Measurements from ENCODE around the gene ANKS3.

The ANKS3 gene

DNA sequence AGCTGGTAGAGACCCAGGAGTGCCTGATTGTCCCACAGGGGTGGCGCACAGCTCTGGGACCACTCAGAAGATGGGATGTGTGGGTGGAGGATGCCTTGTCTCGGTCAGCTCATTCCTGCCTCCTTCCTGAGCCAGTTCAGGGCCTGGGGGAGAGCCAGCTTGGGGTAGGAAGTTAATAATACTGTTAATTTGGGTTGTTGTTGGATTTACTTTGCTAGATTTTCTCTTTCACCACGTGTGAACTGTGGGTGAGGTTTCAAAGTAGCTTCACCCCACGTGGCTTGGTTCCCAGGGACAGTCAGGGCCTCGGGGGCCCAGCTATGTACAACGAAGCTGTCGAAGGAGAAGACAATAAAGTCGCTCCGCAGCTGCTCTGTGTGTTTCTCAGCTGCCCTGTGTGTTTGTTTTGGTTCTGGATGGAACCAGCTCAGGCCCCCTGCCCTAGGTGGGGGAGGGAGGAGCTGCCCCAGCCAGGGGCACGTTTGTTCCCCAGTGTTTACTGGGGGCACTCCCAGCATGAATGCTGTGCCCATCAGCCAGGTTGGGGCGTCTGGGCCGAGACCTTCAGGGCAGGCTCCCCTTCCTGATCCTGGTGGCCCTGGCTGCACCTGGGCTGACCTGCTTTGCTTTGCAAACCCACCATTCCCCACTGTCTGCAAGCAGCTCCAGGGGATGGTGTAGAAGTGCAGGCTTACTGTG lies 38.4 kb downstream of the ANKS3 start:
- no peak for DNase-seq

DNA sequence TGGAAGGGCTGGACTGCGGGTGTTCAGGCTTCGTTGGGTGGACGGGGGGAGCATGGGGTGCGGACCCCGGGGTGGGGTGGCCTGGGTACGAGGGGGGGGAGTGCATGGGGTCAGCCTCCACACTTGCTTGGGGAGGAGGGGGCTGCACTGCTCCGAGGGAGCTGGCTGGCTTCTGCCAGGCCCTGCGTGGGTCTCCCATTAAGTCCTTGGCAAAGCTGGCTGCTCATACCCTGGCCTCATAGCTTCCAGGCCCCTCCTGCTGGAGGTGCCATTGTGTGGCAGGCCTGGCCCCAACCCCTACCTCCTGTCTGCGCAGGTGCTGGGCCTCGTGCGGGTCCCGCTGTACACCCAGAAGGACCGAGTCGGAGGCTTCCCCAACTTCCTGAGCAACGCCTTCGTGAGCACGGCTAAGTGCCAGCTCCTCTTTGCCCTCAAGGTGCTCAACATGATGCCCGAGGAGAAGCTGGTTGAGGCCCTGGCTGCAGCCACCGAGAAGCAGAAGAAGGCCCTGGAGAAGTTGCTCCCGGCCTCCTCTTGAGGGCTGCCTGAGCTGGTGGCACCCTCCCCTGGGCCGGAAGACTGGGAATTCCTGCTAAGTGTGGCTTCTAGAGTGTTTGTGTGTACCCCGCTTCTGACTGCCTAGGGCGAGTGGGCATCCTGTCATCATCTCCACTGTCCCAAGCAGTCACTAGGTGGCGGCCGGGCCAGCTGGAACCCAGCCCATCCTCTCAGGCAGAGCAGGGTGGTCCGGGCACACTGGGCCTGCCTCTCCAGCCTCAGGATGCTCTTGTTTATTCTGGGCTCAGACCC lies 39.2 kb downstream of the ANKS3 start:
- no peak for DNase-seq

DNA sequence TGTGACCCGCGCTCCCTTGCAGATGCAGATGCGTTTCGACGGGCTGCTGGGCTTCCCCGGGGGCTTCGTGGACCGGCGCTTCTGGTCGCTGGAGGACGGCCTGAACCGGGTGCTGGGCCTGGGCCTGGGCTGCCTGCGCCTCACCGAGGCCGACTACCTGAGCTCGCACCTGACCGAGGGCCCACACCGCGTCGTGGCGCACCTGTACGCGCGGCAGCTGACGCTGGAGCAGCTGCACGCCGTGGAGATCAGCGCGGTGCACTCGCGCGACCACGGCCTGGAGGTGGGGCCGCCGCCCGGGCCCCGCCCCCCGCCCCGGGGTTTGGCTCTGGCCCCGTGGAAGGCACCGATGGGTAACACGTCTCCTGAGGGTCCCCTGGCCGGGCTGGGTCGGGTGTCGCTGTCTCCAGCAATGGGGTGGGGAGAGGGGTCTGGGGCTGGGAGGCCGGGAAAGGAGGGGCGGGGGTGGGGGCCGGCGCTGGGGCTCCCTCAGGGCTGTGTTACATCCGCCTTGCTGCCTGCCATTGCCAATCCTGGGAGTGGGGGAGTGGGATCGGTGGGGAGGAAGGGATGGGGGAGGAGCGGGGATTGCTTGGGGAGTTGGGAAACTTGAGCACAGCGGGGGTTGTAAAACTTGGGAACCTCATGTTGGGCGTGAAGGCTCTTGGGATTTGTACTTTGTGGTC lies 40.0 kb downstream of the ANKS3 start:
- DNase-seq: peak; percentile 57

DNA sequence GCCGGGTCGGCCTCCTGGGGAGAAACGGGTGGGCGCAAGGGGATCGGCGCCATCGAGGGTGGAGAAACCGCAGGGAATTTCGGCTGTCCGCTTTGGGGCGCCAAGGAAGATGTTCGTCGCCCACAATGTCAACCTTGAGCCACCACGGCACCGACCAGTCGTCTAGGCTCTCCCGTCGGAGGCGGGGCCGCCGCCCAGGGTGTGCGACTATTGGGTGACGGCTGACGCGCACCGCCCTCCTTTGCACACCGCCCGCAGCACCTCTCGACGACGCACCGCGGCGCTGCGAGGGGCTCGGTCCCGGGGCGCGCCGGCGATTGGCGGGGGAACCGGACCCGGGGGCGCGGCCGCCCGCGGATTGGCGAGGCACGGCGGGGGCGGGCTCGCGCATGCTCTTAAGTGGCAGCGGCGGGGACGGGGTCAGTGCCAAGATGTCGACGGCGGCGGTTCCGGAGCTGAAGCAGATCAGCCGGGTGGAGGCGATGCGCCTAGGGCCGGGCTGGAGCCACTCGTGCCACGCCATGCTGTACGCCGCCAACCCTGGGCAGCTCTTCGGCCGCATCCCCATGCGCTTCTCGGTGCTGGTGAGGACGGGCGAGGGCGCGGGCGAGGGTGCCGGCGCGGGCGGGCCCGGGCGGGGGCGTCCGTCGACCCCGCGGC lies 40.6 kb downstream of the ANKS3 start, which contains the start of gene NUDT16L1:
NUDT16L1 (plus strand) TSS at position 267 of the 660 bp plus-strand sequence; CDS start at position 432, 165 bp downstream.
- DNase-seq: peak; percentile 97

DNA sequence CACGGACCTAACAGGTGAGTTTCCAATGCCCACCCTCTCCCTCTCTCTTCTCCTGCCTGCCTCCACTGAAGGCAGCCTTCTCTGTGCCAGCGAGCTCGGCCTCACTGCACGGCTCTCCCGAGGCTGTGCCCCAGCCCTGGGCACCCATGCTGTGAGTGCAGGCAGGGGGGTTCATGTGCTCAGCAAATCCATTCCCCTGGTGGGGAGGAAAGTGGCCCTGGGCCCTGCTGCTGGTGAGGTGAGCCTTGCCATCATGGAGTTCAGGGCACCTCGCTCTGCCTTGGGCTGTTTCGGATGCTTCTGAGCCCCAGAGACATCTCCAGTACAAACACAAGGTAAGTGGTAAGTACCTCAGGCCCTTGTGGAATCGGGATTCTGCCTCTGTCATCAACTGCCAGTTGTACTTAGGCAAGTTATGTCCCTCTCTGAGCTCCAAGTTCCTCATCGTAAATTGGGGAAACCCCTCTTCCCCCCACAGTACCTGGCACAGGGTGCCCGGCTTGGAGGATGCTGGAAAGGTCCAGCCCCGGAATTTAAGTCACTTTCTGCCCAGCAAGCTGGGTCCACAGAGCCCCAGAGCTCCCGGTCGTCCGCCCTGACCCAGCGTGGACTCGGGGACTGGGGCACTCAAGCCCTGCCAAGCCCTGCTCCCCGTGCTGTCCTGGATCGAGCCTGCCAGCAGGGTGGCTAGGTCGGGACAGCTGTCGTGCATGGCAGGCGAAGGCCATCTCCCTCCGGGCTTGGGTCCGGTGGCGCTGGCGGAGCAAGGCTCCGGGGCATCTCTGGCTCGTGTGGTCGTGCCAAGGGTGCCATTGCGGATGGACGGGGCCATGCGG lies 41.4 kb downstream of the ANKS3 start:
- DNase-seq: peak; percentile 14

DNA sequence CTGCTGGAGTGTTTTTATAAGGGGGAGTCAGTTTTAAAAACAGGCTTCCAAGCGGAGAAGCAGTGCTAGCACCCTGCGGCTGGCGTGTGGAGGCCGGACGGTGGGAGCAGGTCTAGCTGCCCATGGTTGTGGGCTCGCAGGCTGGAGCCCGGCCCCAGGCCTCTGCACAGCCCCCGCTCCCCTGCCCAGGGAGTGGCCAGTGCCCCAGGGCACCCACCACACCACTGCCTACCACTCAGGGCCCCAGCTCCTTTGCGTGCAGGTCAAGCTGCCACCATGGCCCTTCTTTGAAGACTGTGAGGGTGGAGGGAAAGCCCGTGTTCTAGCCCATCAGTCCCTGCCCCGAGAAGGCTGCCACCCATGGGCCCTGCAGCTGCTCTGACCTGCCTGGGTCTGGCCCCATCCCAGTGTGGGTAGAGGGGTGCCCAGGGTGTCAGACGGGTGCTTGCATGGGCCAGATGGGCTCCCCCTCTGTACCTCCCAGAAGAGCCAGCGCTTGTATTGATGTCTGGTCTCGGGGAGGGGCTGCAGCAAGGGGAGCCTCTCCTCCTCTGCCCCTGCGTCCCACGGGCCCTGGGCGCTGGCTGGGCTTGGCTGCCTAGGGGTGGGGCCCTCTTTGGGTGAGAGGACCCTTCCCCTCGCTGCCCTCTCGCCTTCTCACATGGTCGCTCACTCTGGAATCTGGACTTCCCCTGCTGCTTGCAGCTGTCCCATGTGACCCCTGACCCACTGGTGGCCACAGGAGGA lies 42.2 kb downstream of the ANKS3 start:
- DNase-seq: no peak

DNA sequence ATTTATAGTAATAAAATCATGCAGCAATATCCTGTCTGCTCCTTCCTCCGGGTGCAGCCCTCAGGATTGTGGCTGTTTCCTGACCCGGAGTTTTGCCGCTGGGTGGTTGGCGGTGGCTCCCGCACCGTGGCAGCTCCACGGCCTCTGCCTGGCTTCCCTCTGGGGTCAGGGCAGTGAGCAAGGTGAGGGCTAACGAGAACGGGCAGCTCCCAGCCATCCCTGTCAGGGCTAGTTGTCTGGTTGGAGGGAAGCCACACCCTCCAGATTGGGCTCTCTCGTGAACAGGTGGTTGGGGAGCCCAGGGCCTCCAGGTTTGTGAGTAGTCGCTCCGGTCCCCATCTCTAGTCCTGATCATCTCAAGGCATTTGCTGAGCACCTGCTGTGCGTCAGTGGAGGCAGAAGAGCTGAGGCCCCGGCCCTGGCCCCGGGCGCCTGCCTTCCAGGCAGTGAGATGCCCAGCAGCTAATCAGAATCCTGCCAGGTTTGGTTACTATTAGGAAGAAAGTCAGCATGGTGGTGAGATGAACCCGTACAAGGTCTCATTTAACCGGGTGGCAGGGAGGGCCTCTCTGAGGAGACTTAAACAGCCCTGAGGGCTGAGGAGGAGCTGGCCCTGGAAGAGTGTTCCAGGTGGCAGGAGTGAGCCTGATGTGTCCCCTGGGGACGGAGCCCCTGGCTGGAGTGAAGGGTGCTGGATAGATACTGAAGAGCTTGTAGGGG lies 43.0 kb downstream of the ANKS3 start:
- no peak for DNase-seq

DNA sequence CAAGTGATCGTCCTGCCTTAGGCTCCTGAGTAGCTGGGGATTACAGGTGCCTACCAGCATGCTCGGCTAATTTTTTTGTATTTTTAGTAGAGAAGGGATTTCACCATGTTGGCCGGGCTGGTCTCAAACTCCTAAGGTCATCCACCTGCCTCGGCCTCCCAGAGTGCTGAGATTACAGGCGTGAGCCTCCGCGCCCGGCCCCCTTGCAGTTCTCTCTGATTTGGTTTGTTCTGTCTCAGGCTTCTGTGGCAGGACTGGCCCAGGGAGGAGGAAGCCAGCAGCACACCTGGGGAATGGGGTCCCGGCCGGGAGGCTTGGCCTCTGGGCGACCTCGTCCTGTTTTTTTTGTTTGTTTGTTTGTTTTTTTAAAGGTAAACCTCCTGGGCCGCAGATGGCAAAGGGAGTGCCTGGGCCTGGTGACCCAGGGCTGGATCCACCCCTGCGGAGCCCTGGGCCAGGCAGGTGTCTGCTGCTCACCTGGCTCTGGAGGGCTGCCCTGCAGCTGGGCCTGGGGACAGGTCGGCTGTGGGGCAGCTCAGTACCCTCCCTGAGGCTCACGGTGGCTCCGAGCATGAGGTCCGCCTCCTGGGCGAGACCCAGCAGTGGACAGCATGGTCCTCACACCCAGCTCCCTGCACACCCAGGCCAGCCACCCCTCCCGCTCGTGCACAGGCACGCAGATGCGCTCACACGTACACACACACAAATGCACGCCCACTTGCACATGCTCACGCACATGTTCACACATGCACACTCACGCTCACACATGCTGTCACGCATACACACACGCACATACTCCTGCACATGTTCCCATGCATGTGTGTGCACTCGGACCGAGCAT lies 44.0 kb downstream of the ANKS3 start:
- DNase-seq: no peak

DNA sequence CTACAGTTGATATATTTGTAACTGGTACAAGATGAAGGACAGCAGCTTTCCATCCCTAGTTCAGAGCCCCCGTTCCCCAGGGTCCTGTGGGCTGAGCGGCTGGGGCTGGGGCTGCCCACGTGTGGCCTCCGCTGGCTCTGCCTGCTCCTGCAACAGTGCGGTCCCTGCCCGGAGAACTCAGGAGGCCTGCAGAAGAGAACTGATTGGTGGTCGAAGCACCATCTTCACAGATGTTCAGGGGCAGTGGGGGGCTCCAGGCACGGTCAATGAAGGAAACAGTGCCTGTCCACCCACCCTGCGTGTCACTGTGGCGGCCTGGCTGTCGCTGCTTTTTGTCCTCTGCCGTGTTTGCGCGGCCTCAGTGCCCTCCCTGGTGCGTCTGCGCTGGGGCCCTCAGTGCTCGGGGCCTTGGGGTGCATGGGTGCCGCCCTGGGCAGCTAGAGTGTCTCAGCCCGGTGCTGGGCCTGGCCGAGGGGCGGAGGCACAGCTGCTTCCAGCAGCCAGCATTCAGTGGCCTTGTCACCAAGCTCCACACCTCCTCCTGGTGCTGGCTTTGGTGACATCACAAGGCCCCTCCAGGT lies 44.9 kb downstream of the ANKS3 start:
- no peak for DNase-seq

DNA sequence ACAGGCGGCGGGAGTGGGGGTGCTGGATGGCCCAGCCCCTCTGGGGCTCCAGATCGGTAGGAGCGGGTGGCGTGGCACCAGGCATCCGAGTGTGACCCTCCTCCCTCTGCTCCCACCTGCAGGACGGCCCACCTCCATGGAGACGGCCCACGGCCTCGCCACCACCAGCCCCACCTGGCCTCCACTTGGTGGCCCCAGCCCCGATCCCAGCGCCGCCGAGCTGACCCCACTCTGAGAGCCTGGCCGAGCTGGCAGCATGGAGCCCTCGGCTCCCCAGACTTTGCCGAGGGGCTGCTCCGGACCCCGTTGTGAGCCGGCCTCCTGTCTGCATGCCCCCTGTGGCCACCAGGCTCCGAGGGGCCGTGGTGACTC lies 45.4 kb downstream of the ANKS3 start:
- DNase-seq: no peak

DNA sequence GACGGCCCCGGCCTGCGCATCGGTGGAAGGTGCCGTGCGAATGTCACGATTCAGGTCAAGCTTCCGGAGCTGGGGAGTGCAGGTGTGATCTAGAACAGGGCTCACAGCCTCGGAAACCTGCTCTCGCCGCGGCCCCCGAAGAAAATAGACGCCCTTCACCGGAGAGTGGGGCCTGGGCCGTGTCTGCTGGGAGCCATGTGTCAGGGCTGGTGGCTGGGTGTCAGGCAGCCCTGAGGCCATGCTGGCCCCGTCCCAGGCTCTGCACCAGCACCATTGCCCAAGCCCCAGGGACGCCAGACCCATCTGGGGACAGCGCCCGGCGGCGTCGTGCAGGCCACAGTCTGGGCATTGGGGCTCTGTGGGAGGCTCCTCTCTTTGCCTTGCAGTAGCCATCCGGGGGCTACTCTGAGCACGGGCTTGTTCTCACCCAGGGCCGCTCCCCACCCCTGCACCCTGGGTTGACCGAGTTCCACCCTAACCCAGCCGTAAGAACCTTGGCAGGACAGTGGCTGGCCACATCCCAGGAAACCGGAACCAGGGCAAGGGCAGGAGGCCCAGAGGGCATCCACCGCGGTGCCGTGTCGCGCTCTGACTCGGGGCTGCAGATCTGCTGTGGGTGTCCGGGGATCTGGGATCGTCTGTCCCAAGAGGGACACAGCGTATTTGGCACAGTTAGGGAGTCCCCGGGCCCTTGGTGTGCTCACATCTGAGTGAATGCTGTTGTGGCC lies 46.0 kb downstream of the ANKS3 start:
- DNase-seq: no peak

DNA sequence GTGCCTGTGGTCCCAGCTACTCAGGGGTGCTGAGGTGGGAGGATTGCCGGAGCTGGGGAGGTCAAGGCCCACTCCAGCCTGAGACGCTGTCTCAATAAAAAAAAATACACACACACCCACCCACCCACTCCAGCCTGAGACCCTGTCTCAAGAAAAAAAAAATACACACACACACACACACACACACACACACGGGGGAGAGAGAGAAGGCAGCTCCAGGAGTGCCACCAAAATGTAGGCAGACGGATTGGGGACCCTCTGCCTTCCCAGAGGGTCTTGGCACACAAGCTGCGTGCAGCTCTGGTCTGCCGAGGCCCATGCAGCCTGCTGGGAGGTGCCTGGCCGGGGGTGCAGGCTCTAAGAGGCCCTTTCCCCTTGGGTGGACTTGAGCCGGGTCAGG lies 46.7 kb downstream of the ANKS3 start:
- DNase-seq: no peak

DNA sequence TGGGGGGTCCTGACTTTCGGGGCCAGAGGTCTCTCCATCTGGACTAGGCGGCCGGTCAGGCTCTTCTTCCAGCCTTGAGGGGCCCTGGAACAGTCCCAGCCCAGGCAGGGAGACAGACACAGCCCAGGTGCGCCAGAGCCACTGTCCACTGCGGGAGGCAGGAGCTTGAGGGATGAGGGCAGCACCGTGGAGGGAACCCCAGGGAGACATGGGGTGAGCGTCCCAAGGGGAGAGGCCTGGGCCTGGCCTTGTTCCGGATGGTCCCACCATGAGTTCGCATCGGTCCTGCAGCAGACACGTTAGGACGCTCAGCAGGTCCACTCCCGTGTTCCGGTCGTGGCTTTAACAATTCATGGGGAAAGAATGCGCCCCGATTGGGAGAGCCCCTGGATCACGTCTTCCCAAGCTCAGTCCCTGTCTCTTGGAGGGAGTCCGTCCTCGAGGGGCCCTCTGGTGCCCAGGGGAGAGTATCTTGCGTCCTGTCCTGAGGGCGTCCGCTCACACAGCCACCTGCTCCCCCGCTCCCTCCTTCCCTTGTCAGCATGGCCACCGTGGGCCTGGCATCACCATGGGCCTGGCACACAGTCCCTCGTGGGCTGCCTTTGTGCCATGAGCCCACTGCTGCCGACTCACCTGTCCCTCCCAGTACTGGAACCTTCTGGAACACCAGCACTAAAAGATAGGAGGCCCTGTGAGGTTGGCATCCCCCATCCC lies 47.4 kb downstream of the ANKS3 start:
- DNase-seq: no peak

DNA sequence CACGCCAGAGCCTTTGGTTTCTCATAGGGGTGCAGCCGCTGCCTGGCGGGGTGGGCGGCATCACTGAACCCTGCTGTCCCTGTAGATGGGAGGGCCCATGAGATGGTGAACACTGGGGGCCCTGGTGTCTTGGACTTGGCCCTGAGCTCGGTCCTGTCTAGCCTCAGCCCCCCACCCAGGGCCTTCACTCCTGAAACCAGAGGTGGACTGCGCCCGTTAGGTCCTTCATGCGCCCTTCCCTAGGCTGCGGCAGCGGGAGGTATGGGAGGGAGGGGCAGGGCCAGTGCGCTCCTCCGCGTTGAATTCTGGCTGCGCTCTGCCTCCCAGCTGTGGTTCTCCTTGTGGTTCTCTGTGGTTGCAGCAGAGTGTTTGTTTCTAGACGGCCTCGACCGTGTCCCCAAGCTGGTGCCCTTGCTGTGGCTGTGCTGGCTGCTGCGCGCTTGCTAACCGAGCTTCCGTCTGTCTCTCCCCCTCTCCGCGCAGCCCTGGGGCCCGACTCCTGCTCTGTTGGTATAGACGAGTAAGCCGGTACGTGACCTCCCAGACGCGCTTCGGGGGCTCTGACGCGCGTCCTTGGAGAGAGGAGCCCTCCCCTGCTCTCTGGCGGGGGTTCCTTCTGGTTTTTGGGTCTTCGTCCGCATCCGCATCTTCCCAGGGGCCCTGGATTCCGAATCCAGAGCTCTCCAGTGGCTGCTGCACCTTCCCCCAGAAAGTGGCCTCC lies 48.1 kb downstream of the ANKS3 start:
- no peak for DNase-seq

DNA sequence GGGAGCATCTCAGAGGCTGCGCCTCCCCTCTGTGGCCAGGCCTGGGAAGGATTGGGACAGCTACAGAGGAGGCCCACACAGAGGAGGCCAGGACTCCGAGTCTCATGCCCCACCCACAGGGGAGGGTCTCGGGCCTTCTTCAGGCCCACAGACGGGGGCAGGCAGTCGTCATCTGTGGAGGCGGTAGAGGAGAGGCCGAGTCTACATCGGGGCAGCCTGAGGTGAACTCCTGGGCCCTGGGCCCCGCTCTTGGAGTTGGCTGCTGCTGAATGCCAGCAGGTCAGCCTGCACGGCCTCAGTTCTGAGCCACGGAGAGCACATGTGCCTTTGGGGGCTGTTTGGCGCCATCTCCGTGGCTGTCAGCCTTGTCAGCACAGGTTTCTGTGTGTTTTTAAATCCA lies 48.8 kb downstream of the ANKS3 start:
- DNase-seq: no peak

DNA sequence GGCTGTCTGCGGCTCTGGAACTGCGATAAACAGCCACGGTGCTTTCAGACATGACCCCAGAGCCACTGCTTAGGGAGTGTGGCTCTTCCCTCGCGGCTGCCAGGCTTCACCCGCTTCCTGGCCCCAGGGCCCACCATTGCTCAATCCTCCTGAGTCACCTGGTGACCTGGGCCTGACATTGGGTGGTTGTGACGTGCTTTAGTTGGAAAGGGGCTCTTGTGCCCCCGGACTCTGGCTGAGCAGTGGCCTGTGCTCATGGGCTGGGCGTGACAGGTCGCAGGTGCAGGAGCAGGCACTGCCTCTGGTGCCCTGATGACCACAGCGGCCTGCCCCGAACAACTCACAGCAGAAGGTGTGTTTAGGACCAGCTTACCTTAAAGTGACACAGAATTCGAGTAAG lies 49.3 kb downstream of the ANKS3 start:
- no peak for DNase-seq

DNA sequence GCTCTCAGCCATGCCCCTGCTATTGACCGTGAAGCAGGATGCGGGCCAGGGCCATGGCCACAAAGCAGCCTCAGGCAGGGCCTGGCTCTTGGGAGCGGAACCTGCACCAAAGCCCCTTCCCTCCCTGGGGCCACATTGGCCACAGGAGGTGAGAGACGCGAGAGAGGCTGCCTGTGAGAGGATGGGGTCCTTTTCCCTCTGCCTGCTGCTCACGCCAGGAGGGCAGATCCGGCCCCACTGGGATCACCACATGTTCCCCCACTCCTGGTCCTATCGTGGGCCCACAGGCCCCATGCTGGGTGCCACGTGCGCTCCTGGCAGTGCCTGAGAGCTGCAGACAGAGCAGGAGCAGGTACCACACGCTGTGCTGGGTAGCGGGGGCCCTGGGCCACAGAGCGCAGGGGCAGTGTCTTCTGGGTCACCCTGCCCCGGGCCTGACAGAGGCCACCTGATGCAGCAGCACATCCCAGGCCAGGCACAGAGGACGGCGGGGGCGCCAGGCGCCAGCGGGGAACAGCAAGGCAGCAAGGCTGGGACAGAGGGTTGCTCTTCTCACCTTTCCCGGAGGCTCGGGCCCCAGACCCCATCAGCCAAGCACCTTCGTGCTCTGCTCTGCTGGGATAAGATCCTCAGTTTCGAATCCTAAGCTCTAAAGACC lies 49.9 kb downstream of the ANKS3 start:
- no peak for DNase-seq
